Measurements from ENCODE around the gene CLEC4C.

DNA sequence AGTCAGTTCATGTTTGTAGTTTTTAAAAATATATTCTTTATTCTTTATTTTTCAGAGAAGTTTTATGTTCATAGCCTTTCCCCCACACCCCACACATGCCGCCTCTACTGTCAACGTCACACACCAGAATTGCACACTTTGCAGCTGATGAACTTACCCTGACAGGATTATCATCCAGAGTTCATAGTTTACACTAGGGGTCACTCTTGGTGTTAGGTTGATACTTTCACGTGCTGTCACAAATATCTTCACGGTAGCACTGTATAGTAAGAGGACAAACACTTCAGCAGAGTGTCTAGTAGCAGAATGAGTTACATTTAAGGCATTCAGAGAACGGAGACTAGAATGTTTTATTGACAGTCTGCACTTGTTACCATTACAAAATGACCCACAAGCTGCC is 30.8 kb downstream of the CLEC4C start:
- TF ChIP-seq CTCF (IDR thresholded peaks at IDR 0.05) (no peak), POLR2A (IDR thresholded peaks at IDR 0.05) (no peak)
